Measurements from ENCODE around the gene CCSER1.

DNA sequence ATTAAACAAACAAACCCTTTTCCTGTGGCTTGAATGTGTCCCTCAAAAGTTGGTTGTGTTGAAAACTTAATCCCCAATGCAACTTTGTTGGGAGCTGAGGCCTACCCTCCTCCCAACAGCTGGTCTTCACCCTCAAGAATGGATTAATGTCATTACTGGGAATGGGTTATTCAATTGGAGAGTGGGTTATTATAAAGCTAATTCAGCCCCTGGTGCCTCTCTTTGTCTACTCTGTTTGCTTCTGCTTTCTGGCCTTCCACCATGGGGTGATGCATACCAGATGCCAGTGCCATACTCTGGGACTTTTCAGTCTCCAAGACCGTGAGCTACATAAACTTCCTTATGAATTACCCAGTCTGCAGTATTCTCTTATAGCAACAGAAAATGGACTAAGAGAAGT lies 706.5 kb downstream of the CCSER1 start:
- TF ChIP-seq POLR2AphosphoS5 (IDR thresholded peaks at IDR 0.05; ENCODE audit: borderline replicate concordance, low read depth, low read length) (no peak), EZH2 (IDR thresholded peaks at IDR 0.05) (no peak), FOXP2 (optimal IDR thresholded peaks at IDR 0.05; ENCODE audit: control extremely low read depth, extremely low read length, insufficient read depth) (no peak)

Data from SK-N-MC (cell line).